Left ventricle myocardium inferior (tissue), 1 donor: ENCODE data around the gene SLC27A3. TPM values are rescaled to one million over a fixed set of nuclear protein-coding genes. Genes with fewer than 3 reads are reported as not detected.

Source experiments
- DNase-seq: peaks from one replicate; pipeline ENCODE4 v3.0.0-alpha.2; 2020
- H3K27ac ChIP-seq: fragments of 200-600 bp; replicated peaks from 2 replicates; pipeline ENCODE4 v1.8.0; 2021
- H3K27me3 ChIP-seq: fragments of 200-600 bp; 2 replicates; pipeline ENCODE4 v1.8.0; 2021; ENCODE audit warnings: low read depth
- H3K36me3 ChIP-seq: fragments of 200-600 bp; 2 replicates; pipeline ENCODE4 v1.8.0; 2021
- H3K4me1 ChIP-seq: fragments of 200-600 bp; 2 replicates; pipeline ENCODE4 v1.8.0; 2021
- H3K4me3 ChIP-seq: fragments of 200-600 bp; 2 replicates; pipeline ENCODE4 v1.8.0; 2021; ENCODE audit warnings: mild to moderate bottlenecking, moderate library complexity
- H3K9me3 ChIP-seq: fragments of 200-600 bp; replicated peaks from 2 replicates; pipeline ENCODE4 v1.8.0; 2021
- CTCF ChIP-seq: fragments of 200-600 bp; IDR thresholded peaks from 2 replicates; pipeline ENCODE4 v1.8.0; 2021; ENCODE audit warnings: antibody characterized with exemption, mild to moderate bottlenecking, borderline replicate concordance
- intact Hi-C: fragments of 100-400 bp; cut with micrococcal nuclease; formaldehyde crosslinking; loops from one replicate; pipeline ENCODE4 v1.11.0; 2022
- total RNA-seq: library from RNA; stranded (reverse); fragmentation: NEBNext Ultra II Directional; extraction: Animal tissue kit (Norgen Biotek cat#: 25700); gene quantifications from one replicate; pipeline ENCODE4 v1.2.1, GENCODE V29; 2021
- donor health status: DM: no; HTN: yes; CAD: no; lungs with severe emphysema.

The SLC27A3 gene
- total RNA-seq, 1 donor from 2014 or later = 10.5 TPM

GRCh38 chr1:153771261-153771660, 3.9 kb upstream of the SLC27A3 start:
- peaks cover 65% of the 10 kb centered on the region for H3K36me3 ChIP-seq
- no peak for DNase-seq
- H3K27me3 ChIP-seq = no peaks in the 10 kb centered on the region
- TF ChIP-seq CTCF = no peak
- H3K4me1 ChIP-seq = peaks cover 77% of the 10 kb centered on the region
- intact Hi-C loops = no loop called here
- H3K9me3 ChIP-seq = no peaks in the 10 kb centered on the region
- peak overlapping the region; percentile 1 for H3K4me3 ChIP-seq
- H3K27ac ChIP-seq = peak overlapping the region; percentile 92

- H3K4me1 ChIP-seq = peaks cover 85% of the 10 kb centered on the region
- no peaks in the 10 kb centered on the region for H3K27me3 ChIP-seq
- no peak for DNase-seq
- H3K36me3 ChIP-seq = peaks cover 57% of the 10 kb centered on the region
- H3K9me3 ChIP-seq = no peaks in the 10 kb centered on the region
- intact Hi-C loops = no loop called here
- no peak overlapping the region for H3K4me3 ChIP-seq
- peak; percentile 69 for TF ChIP-seq CTCF
- H3K27ac ChIP-seq = peak overlapping the region; percentile 92
Observed at GRCh38 chr1:153771841-153772593, 3.2 kb upstream of the SLC27A3 start.

- Histone ChIP-seq H3K4me3 (peak overlapping the region; percentile 3), H3K36me3 (peaks cover 45% of the 10 kb centered on the region), H3K9me3 (no peaks in the 10 kb centered on the region), H3K27me3 (no peaks in the 10 kb centered on the region), H3K27ac (peak overlapping the region; percentile 92), H3K4me1 (peaks cover 97% of the 10 kb centered on the region)
- no peak for TF ChIP-seq CTCF
- no peak for DNase-seq
- intact Hi-C loops = no loop called here
Observed at GRCh38 chr1:153773096-153773921, 1.9 kb upstream of the SLC27A3 start.

- peaks cover 37% of the 10 kb centered on the region for H3K36me3 ChIP-seq
- peaks cover 90% of the 10 kb centered on the region for H3K4me1 ChIP-seq
- DNase-seq = no peak
- intact Hi-C loops = no loop called here
- no peak for TF ChIP-seq CTCF
- peak overlapping the region; percentile 92 for H3K4me3 ChIP-seq
- peak overlapping the region; percentile 92 for H3K27ac ChIP-seq
- no peaks in the 10 kb centered on the region for H3K27me3 ChIP-seq
- H3K9me3 ChIP-seq = no peaks in the 10 kb centered on the region
Observed at GRCh38 chr1:153774026-153774595, 1.1 kb upstream of the SLC27A3 start.

GRCh38 chr1:153775458-153776327, 486 bp downstream of the SLC27A3 start:
- TF ChIP-seq CTCF = no peak
- DNase-seq = peak; percentile 59
- H3K36me3 ChIP-seq = peaks cover 24% of the 10 kb centered on the region
- peaks cover 89% of the 10 kb centered on the region for H3K4me1 ChIP-seq
- intact Hi-C loops = no loop called here
- no peaks in the 10 kb centered on the region for H3K9me3 ChIP-seq
- H3K4me3 ChIP-seq = peak overlapping the region; percentile 92
- peak overlapping the region; percentile 92 for H3K27ac ChIP-seq
- no peaks in the 10 kb centered on the region for H3K27me3 ChIP-seq
